Endothelial cell of umbilical vein (primary cell): ENCODE results near the gene HPS6. TPM values are rescaled to one million over a fixed set of nuclear protein-coding genes. Genes with fewer than 3 reads are reported as not detected.

Source experiments
- BruUV-seq: library from RNA; stranded (reverse); fragments of 400-500 nt; replicated peaks from 2 replicates; lab custom pipeline; 2021; lab: Mats Ljungman, UMichigan
- CTCF ChIA-PET: fragments of 300-600, 350-600 bp; sonication (Branson Sonifier 250); formaldehyde crosslinking; loops from one replicate; lab custom pipeline; 2021; ENCODE audit warnings: antibody characterized with exemption, inconsistent platforms; lab: Charles Lee
- POLR2A ChIA-PET: fragments of 300-600, 350-600 bp; sonication (Branson Sonifier 250); formaldehyde crosslinking; loops from one replicate; lab custom pipeline; 2021; ENCODE audit warnings: antibody characterized with exemption, inconsistent platforms; lab: Charles Lee
- DNase-seq: peaks from one replicate; pipeline ENCODE4 v3.0.0-alpha.2; 2011; ENCODE audit warnings: low read depth, low spot score
- FAIRE-seq: peaks from 2 replicates; lab custom pipeline; 2011; peaks lifted over from hg19 to GRCh38; lab: Jason Lieb, UNC
- H2AFZ ChIP-seq: 2 replicates; pipeline ENCODE4 v1.6.0; 2012; ENCODE audit warnings: low read depth, low read length, control low read depth, inconsistent platforms
- H3K27ac ChIP-seq: 2 replicates; pipeline ENCODE4 v1.5.1; 2011; ENCODE audit warnings: low read depth, mild to moderate bottlenecking, control low read depth, low read length, moderate library complexity; ENCODE audit not compliant: insufficient read depth
- H3K27me3 ChIP-seq, 2 experiments: 2 replicates each; pipeline versions ENCODE4 v1.6.0 to v1.6.1; 2011; ENCODE audit warnings: low read length in 2 of 2, mixed read lengths in 1 of 2; ENCODE audit not compliant: control insufficient read depth in 2 of 2, insufficient read depth in 2 of 2
- H3K36me3 ChIP-seq, 2 experiments: 2 replicates in 1 of 2; 3 replicates in 1 of 2; pipeline ENCODE4 v1.5.1; 2011; ENCODE audit warnings: low read length in 2 of 2, mild to moderate bottlenecking in 1 of 2, moderate library complexity in 1 of 2; ENCODE audit not compliant: control insufficient read depth in 2 of 2, insufficient read depth in 2 of 2; ENCODE audit errors: extremely low read depth in 1 of 2
- H3K4me1 ChIP-seq: 3 replicates; pipeline ENCODE4 v1.5.1; 2011; ENCODE audit warnings: mild to moderate bottlenecking, low read length; ENCODE audit not compliant: control insufficient read depth, insufficient read depth; ENCODE audit errors: extremely low read depth
- H3K4me2 ChIP-seq: 2 replicates; pipeline ENCODE4 v1.6.1; 2011; ENCODE audit warnings: low read length, control low read depth, mixed read lengths; ENCODE audit not compliant: insufficient read depth
- H3K4me3 ChIP-seq, 3 experiments: fragments of 200-600 bp in 1 of 3; sonication (generic), shearing (Covaris generic) in 1 of 3; replicated peaks in 1 of 3; 2 replicates each; pipeline ENCODE4 v1.5.1; 2011 to 2016; ENCODE audit warnings: control low read depth in 3 of 3, low read length in 3 of 3, mild to moderate bottlenecking in 2 of 3, inconsistent platforms in 1 of 3, low read depth in 1 of 3, moderate library complexity in 1 of 3; ENCODE audit not compliant: insufficient read depth in 1 of 3
- H3K79me2 ChIP-seq: 2 replicates; pipeline ENCODE4 v1.6.0; 2012; ENCODE audit warnings: low read length, inconsistent platforms; ENCODE audit not compliant: control insufficient read depth, insufficient read depth
- H3K9ac ChIP-seq: replicated peaks from 2 replicates; pipeline ENCODE3; 2011; ENCODE audit warnings: low read length, control low read depth; ENCODE audit not compliant: insufficient read depth; ENCODE audit errors: extremely low read depth
- H3K9me1 ChIP-seq: replicated peaks from 3 replicates; pipeline ENCODE4 v1.6.0; 2011; ENCODE audit warnings: mild to moderate bottlenecking, low read length; ENCODE audit not compliant: control insufficient read depth, insufficient read depth; ENCODE audit errors: extremely low read depth
- H3K9me3 ChIP-seq: replicated peaks from 2 replicates; pipeline ENCODE4 v1.5.1; 2012; ENCODE audit warnings: low read length, inconsistent platforms; ENCODE audit not compliant: control insufficient read depth, insufficient read depth
- H4K20me1 ChIP-seq: replicated peaks from 2 replicates; pipeline ENCODE3; 2011; ENCODE audit warnings: mild to moderate bottlenecking, low read length; ENCODE audit not compliant: control insufficient read depth, insufficient read depth; ENCODE audit errors: extremely low read depth
- EZH2 ChIP-seq: IDR thresholded peaks from 2 replicates; pipeline ENCODE4 v1.6.1; 2012; ENCODE audit warnings: borderline replicate concordance, low read depth, mild to moderate bottlenecking, moderate library complexity, low read length, inconsistent platforms; ENCODE audit not compliant: severe bottlenecking
- FOS ChIP-seq: IDR thresholded peaks from 2 replicates; pipeline ENCODE4 v1.6.1; 2011; ENCODE audit warnings: mild to moderate bottlenecking, low read length, moderate library complexity, borderline replicate concordance; ENCODE audit not compliant: insufficient read depth
- GATA2 ChIP-seq: IDR thresholded peaks from 2 replicates; pipeline ENCODE4 v1.7.0; 2011; ENCODE audit warnings: low read depth, mild to moderate bottlenecking, moderate library complexity, mixed read lengths, low read length; ENCODE audit not compliant: insufficient read length, insufficient read depth
- JUN ChIP-seq: IDR thresholded peaks from 2 replicates; pipeline ENCODE4 v1.6.1; 2011; ENCODE audit warnings: borderline replicate concordance, low read depth; ENCODE audit not compliant: insufficient read length, insufficient read depth
- MYC ChIP-seq: IDR thresholded peaks from one replicate; pipeline ENCODE4 v1.6.1; 2011; ENCODE audit warnings: mild to moderate bottlenecking, low read depth, low read length
- POLR2A ChIP-seq: IDR thresholded peaks from 2 replicates; pipeline ENCODE4 v1.6.1; 2012; ENCODE audit warnings: low read depth, mild to moderate bottlenecking, control low read depth, low read length
- POLR2AphosphoS5 ChIP-seq: IDR thresholded peaks from 2 replicates; pipeline ENCODE4 v1.6.1; 2012; ENCODE audit warnings: low read depth, mild to moderate bottlenecking, control low read depth, low read length, moderate library complexity; ENCODE audit not compliant: insufficient read depth
- dilution Hi-C: fragments of 300-500 bp; cut with MboI; formaldehyde crosslinking; loops from one replicate; pipeline ENCODE4 v1.15.0; 2019; ENCODE audit warnings: low sequenced_read_pairs; ENCODE audit not compliant: extremely low pct_ligation_motif_present
- intact Hi-C: fragments of 100-400 bp; cut with micrococcal nuclease; formaldehyde crosslinking; loops from one replicate; pipeline ENCODE4 v1.10.0; 2022
- polyA plus RNA-seq, 4 experiments: library from polyadenylated mRNA; depleted of rRNA in 3 of 4; stranded (reverse) in 3 of 4; unstranded in 1 of 4; fragments of >200 nt; gene quantifications; 2 replicates each; pipeline versions ENCODE4 v1.2.1 to v1.2.3, GENCODE V29; 2011 to 2012; ENCODE audit warnings: missing spikeins in 1 of 4
- total RNA-seq: library from RNA; stranded (reverse); gene quantifications from 2 replicates; pipeline ENCODE4 v1.2.3, GENCODE V29; 2021
- TF ChIP-seq, protein P1 (sequence below), 2 donors: IDR thresholded peaks; 1 replicate in 1 of 2; 2 replicates in 1 of 2; pipeline ENCODE4 v1.5.1; 2011; ENCODE audit warnings: low read length in 2 of 2, mild to moderate bottlenecking in 2 of 2, moderate library complexity in 2 of 2, control low read depth in 1 of 2, inconsistent platforms in 1 of 2, low read depth in 1 of 2; ENCODE audit not compliant: insufficient read depth in 1 of 2; ENCODE audit errors: extremely low read depth in 1 of 2
- TF ChIP-seq, protein P2 (sequence below): IDR thresholded peaks from 2 replicates; pipeline ENCODE4 v1.6.1; 2011; ENCODE audit not compliant: insufficient read depth, insufficient read length

HPS6 gene
- total and polyA plus RNA-seq, 2 donors (not counting 3 experiments of a cell fraction or from before 2014, with no cell fraction given) = 9.3 to 18.5 TPM

DNA sequence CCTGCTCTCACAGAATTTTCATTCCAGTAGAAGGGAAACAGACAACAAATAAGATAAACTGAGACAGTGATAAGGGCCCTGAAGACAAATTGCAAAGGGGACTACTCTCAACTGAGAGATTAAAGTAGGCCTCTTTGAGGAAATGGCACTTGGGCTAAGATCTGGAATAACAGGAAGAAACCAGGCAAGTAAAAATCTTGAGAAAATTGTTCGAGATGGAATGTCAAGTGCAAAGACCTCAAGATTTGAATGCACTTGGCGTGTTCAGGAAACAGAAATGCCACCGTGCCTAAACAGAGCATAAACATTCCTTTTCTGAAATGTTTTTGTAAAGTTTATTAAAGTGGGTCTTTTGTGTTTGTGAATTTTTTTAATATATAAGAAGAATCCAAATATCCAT is 19.9 kb upstream of the HPS6 start:
- Histone ChIP-seq H2AFZ (no peak overlapping the region), H3K4me1 (no peaks in the 10 kb centered on the region), H4K20me1 (no peaks in the 10 kb centered on the region), H3K4me3 (no peak overlapping the region), H3K4me2 (no peak overlapping the region), H3K27ac (no peak overlapping the region), H3K79me2 (peaks cover 3% of the 10 kb centered on the region), H3K9me1 (no peaks in the 10 kb centered on the region), H3K36me3 (no peaks in the 10 kb centered on the region), H3K27me3 (no peaks in the 10 kb centered on the region), H3K9me3 (no peaks in the 10 kb centered on the region), H3K9ac (no peak overlapping the region)
- intact Hi-C loops = no loop called here
- ChIA-PET CTCF (interaction anchor here (1.4 to 1.5 kb wide), 3 partner anchors 36 to 204 kb away, joined by 4 to 5 read pairs (median 4); no protein-coding TSS in a partner anchor), POLR2A (no interaction called here)
- dilution Hi-C loops = no loop called here
- TF ChIP-seq POLR2A (no peak), JUN (no peak), MYC (no peak), FOS (no peak), POLR2AphosphoS5 (no peak), GATA2 (no peak), EZH2 (no peak)
- TF ChIP-seq, protein P1, sequence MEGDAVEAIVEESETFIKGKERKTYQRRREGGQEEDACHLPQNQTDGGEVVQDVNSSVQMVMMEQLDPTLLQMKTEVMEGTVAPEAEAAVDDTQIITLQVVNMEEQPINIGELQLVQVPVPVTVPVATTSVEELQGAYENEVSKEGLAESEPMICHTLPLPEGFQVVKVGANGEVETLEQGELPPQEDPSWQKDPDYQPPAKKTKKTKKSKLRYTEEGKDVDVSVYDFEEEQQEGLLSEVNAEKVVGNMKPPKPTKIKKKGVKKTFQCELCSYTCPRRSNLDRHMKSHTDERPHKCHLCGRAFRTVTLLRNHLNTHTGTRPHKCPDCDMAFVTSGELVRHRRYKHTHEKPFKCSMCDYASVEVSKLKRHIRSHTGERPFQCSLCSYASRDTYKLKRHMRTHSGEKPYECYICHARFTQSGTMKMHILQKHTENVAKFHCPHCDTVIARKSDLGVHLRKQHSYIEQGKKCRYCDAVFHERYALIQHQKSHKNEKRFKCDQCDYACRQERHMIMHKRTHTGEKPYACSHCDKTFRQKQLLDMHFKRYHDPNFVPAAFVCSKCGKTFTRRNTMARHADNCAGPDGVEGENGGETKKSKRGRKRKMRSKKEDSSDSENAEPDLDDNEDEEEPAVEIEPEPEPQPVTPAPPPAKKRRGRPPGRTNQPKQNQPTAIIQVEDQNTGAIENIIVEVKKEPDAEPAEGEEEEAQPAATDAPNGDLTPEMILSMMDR (IDR thresholded peaks at IDR 0.05; ENCODE audit: extremely low read depth in 1 of 2, insufficient read depth in 1 of 2, low read depth in 1 of 2, low read length in 2 of 2) = no peak
- TF ChIP-seq, protein P2, sequence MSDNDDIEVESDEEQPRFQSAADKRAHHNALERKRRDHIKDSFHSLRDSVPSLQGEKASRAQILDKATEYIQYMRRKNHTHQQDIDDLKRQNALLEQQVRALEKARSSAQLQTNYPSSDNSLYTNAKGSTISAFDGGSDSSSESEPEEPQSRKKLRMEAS = no peak
- DNase-seq = peak; percentile 34
- no TSS peak for BruUV-seq
- FAIRE-seq = no peak
